Fibroblast of the aortic adventitia (primary cell): Measurements from ENCODE around the gene GTF3C4. TPM values are rescaled to one million over a fixed set of nuclear protein-coding genes. Genes with fewer than 3 reads are reported as not detected.

Experiments used
- DNase-seq: peaks from one replicate; pipeline ENCODE4 v3.0.0-alpha.2; 2010; ENCODE audit warnings: low read depth
- H3K4me3 ChIP-seq: 2 replicates; pipeline ENCODE4 v1.5.1; 2011; ENCODE audit warnings: low read depth, mild to moderate bottlenecking, control low read depth, low read length, moderate library complexity
- CTCF ChIP-seq: IDR thresholded peaks from 2 replicates; pipeline ENCODE4 v1.5.1; 2011; ENCODE audit warnings: mild to moderate bottlenecking, low read length, control low read depth, inconsistent platforms; ENCODE audit not compliant: insufficient read depth
- total RNA-seq: library from RNA; depleted of rRNA; stranded (reverse); fragments of >200 nt; gene quantifications from 2 replicates; pipeline ENCODE4 v1.2.3, GENCODE V29; 2012; ENCODE audit warnings: low replicate concordance

The GTF3C4 gene
- total RNA-seq, 1 donor: 19.8 TPM

- no peak for DNase-seq
- no peak overlapping the region for H3K4me3 ChIP-seq
- TF ChIP-seq CTCF: no peak
These were observed 63.1 kb downstream of the GTF3C4 start for GRCh38 chr9:132733260-132733815.

- no peak for TF ChIP-seq CTCF
- DNase-seq: no peak
- no peak overlapping the region for H3K4me3 ChIP-seq
These were observed 69.5 kb downstream of the GTF3C4 start for GRCh38 chr9:132739710-132740310.

- H3K4me3 ChIP-seq: no peak overlapping the region
- TF ChIP-seq CTCF: no peak
- no peak for DNase-seq
These were observed 70.5 kb downstream of the GTF3C4 start for GRCh38 chr9:132740526-132741309.

- no peak for TF ChIP-seq CTCF
- H3K4me3 ChIP-seq: no peak overlapping the region
- no peak for DNase-seq
These were observed 72.6 kb downstream of the GTF3C4 start for GRCh38 chr9:132742821-132743311.

GRCh38 chr9:132743931-132744479 lies 73.7 kb downstream of the GTF3C4 start:
- no peak for TF ChIP-seq CTCF
- H3K4me3 ChIP-seq: no peak overlapping the region
- no peak for DNase-seq

Other genes with a start within 250 kb of the GTF3C4 start
- not detected in 2 replicates for gene BARHL1, start 87.9 kb upstream of the GTF3C4 start, total RNA-seq
- gene DDX31, start 481 bp upstream of the GTF3C4 start, total RNA-seq: 4.5 and 13.5 TPM in 2 replicates
- 0.18 TPM in 1 of 2 replicates, not detected in the other for gene AK8, start 207.8 kb downstream of the GTF3C4 start, total RNA-seq
- 0.74 and 2.7 TPM in 2 replicates for gene SPACA9, start 208.4 kb downstream of the GTF3C4 start, total RNA-seq